Panc1 (cell line): ENCODE data around the gene SPATA1.

Source experiments
- CTCF ChIP-seq: fragments of 450-650 bp; IDR thresholded peaks from 2 replicates; pipeline ENCODE4 v1.5.1; 2017; ENCODE audit warnings: mild to moderate bottlenecking
- POLR2AphosphoS5 ChIP-seq: IDR thresholded peaks from 2 replicates; pipeline ENCODE4 v1.6.1; 2012; ENCODE audit warnings: mild to moderate bottlenecking, low read depth, low read length, moderate library complexity
- REST ChIP-seq, 2 experiments: IDR thresholded peaks; 2 replicates each; pipeline ENCODE4 v1.6.1; 2011 to 2012; ENCODE audit warnings: low read depth in 2 of 2, control low read depth in 1 of 2, low read length in 1 of 2, mild to moderate bottlenecking in 1 of 2, moderate library complexity in 1 of 2; ENCODE audit not compliant: insufficient read depth in 1 of 2
- SIN3A ChIP-seq: IDR thresholded peaks from 2 replicates; pipeline ENCODE4 v1.6.1; 2012; ENCODE audit warnings: low read depth, mild to moderate bottlenecking, low read length, moderate library complexity, borderline replicate concordance; ENCODE audit not compliant: insufficient read depth
- TCF7L2 ChIP-seq: IDR thresholded peaks from 2 replicates; pipeline ENCODE4 v1.6.1; 2011; ENCODE audit warnings: mild to moderate bottlenecking, low read depth, low read length, inconsistent platforms

GRCh38 chr1:84479998-84480397, 26.2 kb upstream of the SPATA1 start:
- TF ChIP-seq CTCF (no peak), REST (IDR thresholded peaks at IDR 0.05; ENCODE audit: insufficient read depth in 1 of 2, low read depth in 2 of 2, low read length in 1 of 2) (no peak), POLR2AphosphoS5 (no peak), TCF7L2 (no peak), SIN3A (no peak)
